Measurements from ENCODE around the gene LAPTM5.

Gene LAPTM5

GRCh38 chr1:30787266-30787665 lies 29.7 kb upstream of the LAPTM5 start:
- no peak for TF ChIP-seq CTCF (IDR thresholded peaks at IDR 0.05; ENCODE audit: borderline replicate concordance, control extremely low read depth, extremely low read depth, insufficient read depth, missing control alignments)
- DNase-seq (ENCODE audit: low spot score) = no peak
- in situ Hi-C loops (cut with MboI; ENCODE audit: low sequenced_read_pairs, unreplicated experiment) = no loop called here

- in situ Hi-C loops (cut with MboI; ENCODE audit: low sequenced_read_pairs, unreplicated experiment) = no loop called here
- no peak for DNase-seq (ENCODE audit: low spot score)
- no peak for TF ChIP-seq CTCF (IDR thresholded peaks at IDR 0.05; ENCODE audit: borderline replicate concordance, control extremely low read depth, extremely low read depth, insufficient read depth, missing control alignments)
Measured at GRCh38 chr1:30786264-30786991, 28.9 kb upstream of the LAPTM5 start.

GRCh38 chr1:30785714-30786113 lies 28.1 kb upstream of the LAPTM5 start:
- no peak for DNase-seq (ENCODE audit: low spot score)
- in situ Hi-C loops (cut with MboI; ENCODE audit: low sequenced_read_pairs, unreplicated experiment) = no loop called here
- no peak for TF ChIP-seq CTCF (IDR thresholded peaks at IDR 0.05; ENCODE audit: borderline replicate concordance, control extremely low read depth, extremely low read depth, insufficient read depth, missing control alignments)

GRCh38 chr1:30785181-30785580 lies 27.6 kb upstream of the LAPTM5 start:
- in situ Hi-C loops (cut with MboI; ENCODE audit: low sequenced_read_pairs, unreplicated experiment) = no loop called here
- TF ChIP-seq CTCF (IDR thresholded peaks at IDR 0.05; ENCODE audit: borderline replicate concordance, control extremely low read depth, extremely low read depth, insufficient read depth, missing control alignments) = no peak

GRCh38 chr1:30783256-30783915 lies 25.8 kb upstream of the LAPTM5 start:
- no peak for TF ChIP-seq CTCF (IDR thresholded peaks at IDR 0.05; ENCODE audit: borderline replicate concordance, control extremely low read depth, extremely low read depth, insufficient read depth, missing control alignments)

More at GRCh38 chr1:30785181-30785580, 27.6 kb upstream of the LAPTM5 start:
- DNase-seq (ENCODE audit: low spot score) = no peak

GRCh38 chr1:30782361-30783255 lies 25.0 kb upstream of the LAPTM5 start:
- TF ChIP-seq CTCF (IDR thresholded peaks at IDR 0.05; ENCODE audit: borderline replicate concordance, control extremely low read depth, extremely low read depth, insufficient read depth, missing control alignments) = peak; percentile 89
- in situ Hi-C loops (cut with MboI; ENCODE audit: low sequenced_read_pairs, unreplicated experiment) = no loop called here
- peak; percentile 90 for DNase-seq (ENCODE audit: low spot score)

More at GRCh38 chr1:30783256-30783915, 25.8 kb upstream of the LAPTM5 start:
- no peak for DNase-seq (ENCODE audit: low spot score)
- in situ Hi-C loops (cut with MboI; ENCODE audit: low sequenced_read_pairs, unreplicated experiment) = no loop called here

All from GM13976 (cell line).